GM19455 (cell line): ENCODE results near the gene MORN3.
"Not testable (repeated sequence)": the region's sequence is repeated elsewhere in the genome, so short reads cannot be mapped to it uniquely, and the experiment has no call there.

Experiments
- ATAC-seq: cut with Tn5 transposase; IDR thresholded peaks from one replicate; pipeline ENCODE4 v1.9.1; 2021; ENCODE audit not compliant: unreplicated experiment

Gene MORN3

GRCh38 chr12:121669521-121669900 is at the start of gene MORN3:
MORN3 (minus strand) TSS chr12:121669654; CDS start chr12:121669483, 171 bp downstream.
- no peak for ATAC-seq

GRCh38 chr12:121718653-121719239 is 49.3 kb upstream of the MORN3 start:
- no peak for ATAC-seq

GRCh38 chr12:121717041-121717699 is 47.7 kb upstream of the MORN3 start:
- ATAC-seq, result no peak

DNA sequence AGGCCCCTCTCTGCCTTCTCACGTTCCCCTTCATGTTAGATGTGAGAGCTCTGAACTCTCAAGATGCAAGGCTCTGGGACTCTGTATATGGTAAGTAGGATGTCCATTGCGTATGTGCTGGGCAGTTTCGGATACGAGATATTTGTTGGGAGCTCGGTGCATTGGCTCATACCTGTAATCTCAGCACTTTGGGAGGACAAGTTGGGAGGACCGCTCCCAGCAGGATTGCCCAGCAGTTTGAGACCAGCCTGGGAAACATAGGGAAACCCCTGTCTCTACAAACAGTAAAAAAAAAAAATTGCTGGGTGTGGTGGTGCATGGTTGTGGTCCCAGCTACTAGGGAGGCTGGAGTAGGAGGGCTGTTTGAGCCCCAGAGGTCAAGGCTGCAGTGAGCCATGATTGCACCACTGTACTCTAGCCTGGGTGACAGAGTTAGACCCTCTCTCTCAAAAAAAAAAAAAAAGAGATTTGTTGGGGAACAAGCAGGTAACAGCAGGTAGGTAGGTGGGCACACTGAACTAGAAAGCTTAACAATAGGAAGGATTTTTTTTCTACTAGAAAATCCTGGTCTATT is 46.5 kb upstream of the MORN3 start:
- no peak for ATAC-seq

DNA sequence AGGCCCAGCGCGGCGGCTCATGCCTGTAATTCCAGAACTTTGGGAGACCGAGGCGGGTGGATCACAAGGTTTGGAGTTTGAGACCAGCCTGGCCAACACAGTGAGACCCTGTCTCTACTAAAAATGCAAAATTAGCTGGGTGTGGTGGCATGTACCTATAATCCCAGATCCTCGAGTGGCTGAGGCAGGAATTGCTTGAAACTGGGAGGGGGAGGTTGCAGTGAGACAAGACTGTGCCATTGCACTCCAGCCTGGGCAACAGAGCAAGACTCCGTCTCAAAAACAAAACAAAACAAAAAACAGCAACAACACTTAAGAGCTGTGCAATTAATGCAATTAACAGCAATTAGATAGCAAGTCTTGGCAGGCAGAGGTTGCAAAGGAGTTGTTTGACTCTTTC is 45.6 kb upstream of the MORN3 start:
- ATAC-seq, result not testable (repeated sequence)

GRCh38 chr12:121713793-121714192 is 44.3 kb upstream of the MORN3 start:
- no peak for ATAC-seq

DNA sequence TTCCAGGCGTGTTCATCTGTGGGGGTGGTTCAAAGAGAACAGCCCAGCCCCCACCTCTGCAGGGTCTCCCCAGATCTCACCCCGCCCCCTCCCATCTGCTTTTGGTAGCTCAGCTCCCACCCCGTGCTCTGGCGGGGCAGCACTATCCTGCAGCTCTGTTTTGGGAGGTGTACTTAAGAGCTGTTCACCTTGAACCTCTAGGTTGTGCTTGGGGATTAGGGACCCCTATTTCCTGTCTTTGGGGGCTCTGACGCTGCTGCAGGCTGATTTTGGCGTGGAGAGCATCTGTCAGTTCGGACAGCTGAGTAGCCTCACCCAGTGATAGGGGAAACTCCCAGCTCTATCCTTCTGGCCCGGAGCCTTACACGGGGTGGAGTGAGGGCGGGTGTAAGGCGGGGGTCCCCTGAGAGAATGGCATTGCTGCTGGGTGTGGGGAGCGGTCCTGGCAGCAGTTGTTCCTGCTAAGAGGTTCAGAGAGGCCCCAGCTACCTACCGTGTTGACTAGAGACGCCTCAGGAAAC is 43.9 kb upstream of the MORN3 start:
- ATAC-seq, result no peak

GRCh38 chr12:121712461-121713256 is 43.2 kb upstream of the MORN3 start, which contains the start of gene TMEM120B:
TMEM120B (plus strand) TSS chr12:121712752; CDS start chr12:121712896, 144 bp downstream.
- peak; percentile 75 for ATAC-seq

DNA sequence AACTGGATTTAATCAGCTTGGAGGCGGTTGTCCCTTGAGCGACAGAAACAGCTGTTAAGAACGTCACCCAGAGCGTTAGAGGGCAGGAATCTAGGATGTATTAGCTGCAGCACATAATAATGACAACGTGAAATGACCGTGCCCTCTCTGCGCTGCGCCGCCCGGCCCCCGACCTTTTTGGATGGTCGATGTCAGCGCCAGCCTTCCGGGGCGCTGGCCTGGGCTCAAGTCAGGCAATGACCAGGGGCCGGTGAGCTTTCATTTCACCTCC is 42.7 kb upstream of the MORN3 start:
- peak; percentile 33 for ATAC-seq

DNA sequence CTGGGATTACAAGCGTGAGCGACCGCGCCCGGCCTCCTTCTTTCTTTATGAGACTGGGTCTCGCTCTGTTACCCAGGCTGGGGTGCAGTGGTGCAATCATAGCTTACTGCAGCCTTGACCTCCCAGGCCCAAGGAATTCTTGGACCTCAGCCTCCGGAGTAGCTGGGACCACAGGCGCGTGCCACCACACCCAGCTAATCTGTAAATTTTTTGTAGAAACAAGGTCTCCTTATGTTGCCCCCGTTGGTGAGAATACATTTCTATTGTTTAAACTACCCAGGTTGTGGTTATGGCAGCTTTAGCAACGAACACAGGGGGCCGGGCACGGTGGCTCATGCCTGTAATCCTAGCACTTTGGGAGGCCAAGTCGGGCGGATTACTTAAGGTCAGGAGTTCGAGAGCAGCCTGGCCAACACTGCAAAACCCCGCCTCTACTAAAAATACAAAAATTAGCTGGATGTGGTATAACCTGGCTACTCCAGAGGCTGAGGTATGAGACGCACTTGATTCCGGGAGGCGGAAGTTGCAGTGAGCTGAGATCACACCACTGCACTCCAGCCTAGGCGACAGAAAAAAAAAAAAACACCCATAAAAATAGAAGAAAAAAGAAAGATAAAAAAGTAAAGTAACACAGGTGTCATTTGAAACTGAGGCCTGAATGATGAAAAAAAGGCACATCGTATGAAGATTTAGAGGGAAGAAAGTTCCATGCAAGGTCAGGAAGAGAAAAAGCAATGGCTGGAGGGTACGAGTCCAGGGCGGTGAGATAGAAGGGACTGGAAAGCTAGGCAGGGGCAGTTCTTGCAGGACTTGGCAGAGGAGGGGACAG is 42.1 kb upstream of the MORN3 start:
- no peak for ATAC-seq

- no peak for ATAC-seq
These were observed 40.1 kb upstream of the MORN3 start for GRCh38 chr12:121709478-121709961.

DNA sequence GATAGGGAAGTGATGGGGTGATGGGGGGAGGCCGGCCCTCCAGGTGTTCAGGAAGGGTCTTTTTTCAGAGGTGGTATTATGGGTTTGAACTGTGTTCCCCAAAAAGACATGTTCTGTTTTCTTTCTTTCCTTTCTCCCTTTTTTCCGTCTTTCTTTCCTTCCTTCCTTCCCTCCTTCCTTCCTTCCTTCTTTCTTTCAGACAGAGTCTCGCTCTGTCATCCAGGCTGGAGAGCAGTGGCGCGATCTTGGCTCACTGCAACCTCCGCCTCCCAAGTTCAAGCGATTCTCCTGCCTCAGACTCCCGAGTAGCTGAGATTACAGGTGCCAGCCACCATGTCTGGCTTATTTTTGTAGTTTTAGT is 39.6 kb upstream of the MORN3 start:
- ATAC-seq, result not testable (repeated sequence)

DNA sequence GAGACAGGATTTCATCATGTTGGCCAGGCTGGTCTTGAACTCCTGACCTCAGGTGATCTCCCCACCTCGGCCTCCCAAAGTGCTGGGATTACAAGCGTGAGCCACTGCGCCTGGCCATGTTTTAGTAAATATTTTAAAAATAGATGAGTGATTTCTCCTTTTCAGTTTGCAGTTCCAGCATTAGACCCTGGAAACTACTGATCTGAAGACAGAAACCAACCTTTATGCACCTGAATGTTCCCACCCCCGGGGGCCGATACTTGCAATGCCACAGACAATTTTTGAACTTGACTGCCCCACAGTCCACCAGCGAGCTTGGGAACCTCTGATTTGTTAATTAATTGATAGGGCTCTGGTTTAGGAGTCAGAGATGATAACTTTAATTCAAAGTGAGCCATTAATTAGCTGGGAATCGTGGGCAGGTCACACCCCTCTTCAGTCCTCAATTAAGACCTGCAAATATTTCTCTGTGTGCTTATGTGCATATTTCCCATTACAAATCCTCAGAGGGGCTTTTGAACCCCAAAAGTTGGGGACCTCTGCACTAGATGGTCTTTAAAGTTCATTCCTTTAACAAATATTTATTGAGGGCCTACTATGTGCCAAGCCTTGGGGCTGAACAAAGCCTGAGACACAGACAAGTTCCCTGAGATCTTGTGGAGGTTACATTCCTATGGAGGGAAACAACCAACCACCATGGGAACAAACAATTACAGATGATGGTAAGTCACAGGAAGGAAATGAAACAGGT is 39.0 kb upstream of the MORN3 start:
- no peak for ATAC-seq

DNA sequence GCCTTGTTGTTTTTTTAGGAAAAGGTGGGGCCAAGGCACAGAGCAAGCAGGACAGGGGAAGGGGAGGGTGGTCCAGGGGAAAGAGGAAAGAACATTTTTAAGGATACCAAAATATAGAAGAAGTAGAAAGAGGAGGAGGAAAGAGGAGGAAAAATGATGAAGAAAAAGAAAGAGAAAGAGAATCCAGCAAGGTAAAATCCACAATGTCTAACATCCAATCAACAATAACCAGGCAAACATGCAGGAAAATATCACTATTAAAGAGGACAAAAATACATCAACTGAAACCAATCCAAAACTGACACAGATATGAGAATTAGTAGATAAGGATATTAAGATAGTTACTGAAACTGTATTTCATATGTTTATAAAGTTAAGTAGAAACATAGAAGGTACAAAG is 36.1 kb upstream of the MORN3 start:
- no peak for ATAC-seq

DNA sequence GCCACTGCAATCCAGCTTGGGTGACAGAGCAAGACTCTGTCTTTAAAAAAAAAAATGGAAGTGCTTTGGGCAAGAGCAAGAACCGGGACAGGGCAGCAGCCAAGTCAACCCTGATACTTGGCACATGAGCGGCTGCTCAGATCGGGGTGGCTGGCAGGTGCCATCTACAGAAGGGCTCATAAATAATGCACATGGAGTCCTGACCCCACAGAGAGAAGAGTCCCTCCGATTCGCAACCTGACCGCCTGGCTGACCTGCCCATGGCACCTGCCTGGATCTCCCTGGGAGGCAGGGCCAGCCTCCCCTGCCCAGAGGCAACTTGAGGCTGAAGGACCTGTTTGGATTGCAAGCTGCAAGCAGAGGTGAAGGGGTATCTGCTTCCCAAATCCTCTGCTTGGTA is 33.5 kb upstream of the MORN3 start:
- no peak for ATAC-seq

GRCh38 chr12:121701667-121702277 is 32.3 kb upstream of the MORN3 start:
- ATAC-seq, result no peak

DNA sequence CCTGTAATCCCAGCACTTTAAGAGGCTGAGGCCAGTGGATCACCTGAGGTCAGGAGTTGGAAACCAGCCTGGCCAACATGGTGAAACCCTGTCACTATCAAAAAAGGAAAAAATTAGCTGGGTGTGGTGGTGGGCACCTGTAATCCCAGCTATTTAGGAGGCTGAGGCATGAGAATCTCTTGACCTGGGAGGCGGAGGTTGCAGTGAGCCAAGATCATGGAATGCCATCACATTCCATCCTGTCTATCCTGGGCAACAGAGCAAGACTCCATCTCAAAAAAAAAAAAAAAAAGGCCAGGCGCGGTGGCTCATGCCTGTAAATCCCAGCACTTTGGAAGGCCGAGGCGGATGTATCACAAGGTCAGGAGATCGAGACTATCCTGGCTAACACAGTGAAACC is 28.4 kb upstream of the MORN3 start:
- ATAC-seq, result not testable (repeated sequence)

GRCh38 chr12:121697093-121697698 is 27.7 kb upstream of the MORN3 start:
- no peak for ATAC-seq

DNA sequence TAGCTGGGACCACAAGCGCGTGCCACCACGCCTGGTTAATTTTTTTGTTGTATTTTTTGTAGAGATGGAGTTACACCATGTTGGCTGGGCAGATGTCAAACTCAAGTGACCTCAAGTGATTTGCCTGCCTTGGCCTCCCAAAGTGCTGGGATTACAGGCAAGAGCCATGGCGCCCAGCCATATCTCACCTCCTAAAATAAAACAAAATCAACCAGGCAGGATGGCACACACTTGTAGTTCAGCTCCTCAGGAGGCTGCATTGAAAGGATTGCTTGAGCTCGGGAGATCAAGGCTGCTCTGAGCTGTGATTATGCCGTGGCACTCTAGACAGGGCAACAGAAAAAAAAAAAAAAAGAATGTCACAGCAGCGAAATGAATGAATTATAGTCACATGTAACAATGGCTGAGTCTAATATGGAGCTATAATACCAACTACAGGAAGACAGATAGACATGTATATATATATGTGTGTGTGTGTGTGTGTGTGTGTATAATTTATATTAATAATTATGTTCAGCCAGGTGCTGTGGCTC is 23.8 kb upstream of the MORN3 start:
- ATAC-seq, result no peak
